Esophagus muscularis mucosa (tissue), 4 donors: ENCODE data around the gene OR5AU1. TPM values are rescaled to one million over a fixed set of nuclear protein-coding genes. Genes with fewer than 3 reads are reported as not detected.

Experiments
- DNase-seq: peaks from one replicate; pipeline ENCODE4 v3.0.0-alpha.2; 2017; ENCODE audit errors: extremely low spot score
- H3K27ac ChIP-seq, 4 donors: fragments of 200-600 bp; sonication (generic); replicated peaks in 1 of 4; 1 replicate in 3 of 4; 2 replicates in 1 of 4; pipeline ENCODE4 v1.5.1; 2016 to 2019; ENCODE audit warnings: mild to moderate bottlenecking in 1 of 4
- H3K27me3 ChIP-seq, 4 donors: fragments of 200-600 bp; sonication (generic); one replicate each; pipeline versions ENCODE4 v1.5.1 to v1.6.0; 2016 to 2019
- H3K36me3 ChIP-seq, 4 donors: fragments of 200-600 bp; sonication (generic); one replicate each; pipeline ENCODE4 v1.5.1; 2016 to 2019
- H3K4me1 ChIP-seq, 4 donors: fragments of 200-600 bp; sonication (generic); one replicate each; pipeline ENCODE4 v1.5.1; 2016 to 2019
- H3K4me3 ChIP-seq, 4 donors: fragments of 200-600 bp; sonication (generic); 1 replicate in 2 of 4; 2 replicates in 2 of 4; pipeline ENCODE4 v1.5.1; 2016 to 2019; ENCODE audit warnings: mild to moderate bottlenecking in 4 of 4, moderate library complexity in 1 of 4
- H3K9me3 ChIP-seq, 4 donors: fragments of 200-600 bp; sonication (generic); 1 replicate in 3 of 4; 2 replicates in 1 of 4; pipeline ENCODE4 v1.5.1; 2016 to 2019
- EP300 ChIP-seq: sonication (generic); formaldehyde crosslinking; IDR thresholded peaks from one replicate; pipeline ENCODE4 v1.6.1; 2017; ENCODE audit warnings: antibody characterized with exemption
- POLR2A ChIP-seq: fragments of 450-650 bp; IDR thresholded peaks from one replicate; pipeline ENCODE4 v1.6.1; 2017; ENCODE audit warnings: antibody characterized with exemption, moderate library complexity, mild to moderate bottlenecking, low read depth
- POLR2AphosphoS5 ChIP-seq, 2 donors: sonication (generic); formaldehyde crosslinking; IDR thresholded peaks; one replicate each; pipeline ENCODE4 v1.6.1; 2017; ENCODE audit warnings: antibody characterized with exemption in 2 of 2
- WGBS: methylation state at CpG from one replicate; pipeline ENCODE4 v1.1.5; 2018; 5-methylcytosine and 5-hydroxymethylcytosine counted together
- intact Hi-C: fragments of 100-400 bp; cut with DNase I; formaldehyde crosslinking; loops from one replicate; pipeline ENCODE4 v1.15.1; 2023
- total RNA-seq, 4 donors: library from RNA; depleted of rRNA; stranded (reverse); fragments of >200 nt; gene quantifications; one replicate each; pipeline versions ENCODE4 v1.1.0 to v1.2.1, GENCODE V29; 2016
- TF ChIP-seq, protein P1 (sequence below), 3 experiments: fragments of 200-600 bp in 2 of 3; fragments of 450-650 bp in 1 of 3; sonication (generic) in 2 of 3; IDR thresholded peaks; one replicate each; pipeline ENCODE4 v1.5.1; 2017 to 2019; ENCODE audit warnings: antibody characterized with exemption in 3 of 3, mild to moderate bottlenecking in 2 of 3, moderate library complexity in 1 of 3

OR5AU1 gene
- total RNA-seq, 4 donors from 2014 or later = not detected

DNA sequence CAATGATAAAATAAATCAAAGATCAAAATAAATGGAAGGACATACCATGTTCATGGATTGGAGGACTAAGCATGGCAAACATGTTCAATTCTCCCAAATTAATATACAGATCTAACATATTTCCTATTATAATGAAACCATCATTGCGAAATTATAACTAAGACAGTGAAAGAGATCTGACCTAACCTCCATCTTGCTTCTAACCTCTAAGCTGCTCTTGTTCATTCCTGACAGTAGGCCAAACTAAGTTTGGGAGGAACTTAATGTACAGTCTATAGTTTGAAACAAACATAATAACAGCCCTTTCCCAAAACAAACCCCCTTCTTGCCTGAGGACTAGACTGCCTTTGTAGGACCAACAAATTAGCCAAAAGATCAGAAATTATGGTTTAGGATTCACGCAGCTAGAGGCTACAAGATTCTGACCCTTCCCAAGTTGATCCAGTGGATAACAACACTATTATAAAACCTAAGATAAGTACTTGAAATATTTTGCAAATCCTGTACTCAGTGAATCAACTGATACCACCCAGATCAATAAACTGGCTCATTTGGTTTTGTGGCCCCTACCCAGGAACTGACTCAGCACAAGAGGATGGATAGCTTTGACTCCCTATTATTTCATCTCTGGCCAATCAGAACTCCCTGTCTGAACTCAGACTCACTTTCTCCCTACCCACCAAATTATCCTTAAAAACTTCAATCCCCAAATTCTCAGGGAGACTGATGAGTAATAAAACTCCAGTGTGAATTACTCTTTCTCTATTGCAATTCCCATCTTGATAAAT, 41.7 kb upstream of the OR5AU1 start:
- Histone ChIP-seq H3K27ac (no peak overlapping the region), H3K36me3 (peaks cover 0 to 6% (median 1%) of the 10 kb centered on the region in 4 donors), H3K9me3 (peaks cover 0 to 7% (median 3%) of the 10 kb centered on the region in 4 donors), H3K4me3 (no peak overlapping the region), H3K27me3 (no peaks in the 10 kb centered on the region), H3K4me1 (peaks cover 0 to 1% (median under 1%) of the 10 kb centered on the region in 4 donors)
- intact Hi-C loops = no loop called here
- WGBS = 96% methylated on average over 2 of the region's 2 CpGs
- no peak for DNase-seq
- TF ChIP-seq EP300 (no peak), POLR2A (no peak), POLR2AphosphoS5 (IDR thresholded peaks at IDR 0.05) (no peak)
- TF ChIP-seq, protein P1, sequence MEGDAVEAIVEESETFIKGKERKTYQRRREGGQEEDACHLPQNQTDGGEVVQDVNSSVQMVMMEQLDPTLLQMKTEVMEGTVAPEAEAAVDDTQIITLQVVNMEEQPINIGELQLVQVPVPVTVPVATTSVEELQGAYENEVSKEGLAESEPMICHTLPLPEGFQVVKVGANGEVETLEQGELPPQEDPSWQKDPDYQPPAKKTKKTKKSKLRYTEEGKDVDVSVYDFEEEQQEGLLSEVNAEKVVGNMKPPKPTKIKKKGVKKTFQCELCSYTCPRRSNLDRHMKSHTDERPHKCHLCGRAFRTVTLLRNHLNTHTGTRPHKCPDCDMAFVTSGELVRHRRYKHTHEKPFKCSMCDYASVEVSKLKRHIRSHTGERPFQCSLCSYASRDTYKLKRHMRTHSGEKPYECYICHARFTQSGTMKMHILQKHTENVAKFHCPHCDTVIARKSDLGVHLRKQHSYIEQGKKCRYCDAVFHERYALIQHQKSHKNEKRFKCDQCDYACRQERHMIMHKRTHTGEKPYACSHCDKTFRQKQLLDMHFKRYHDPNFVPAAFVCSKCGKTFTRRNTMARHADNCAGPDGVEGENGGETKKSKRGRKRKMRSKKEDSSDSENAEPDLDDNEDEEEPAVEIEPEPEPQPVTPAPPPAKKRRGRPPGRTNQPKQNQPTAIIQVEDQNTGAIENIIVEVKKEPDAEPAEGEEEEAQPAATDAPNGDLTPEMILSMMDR (IDR thresholded peaks at IDR 0.05) = no peak

DNA sequence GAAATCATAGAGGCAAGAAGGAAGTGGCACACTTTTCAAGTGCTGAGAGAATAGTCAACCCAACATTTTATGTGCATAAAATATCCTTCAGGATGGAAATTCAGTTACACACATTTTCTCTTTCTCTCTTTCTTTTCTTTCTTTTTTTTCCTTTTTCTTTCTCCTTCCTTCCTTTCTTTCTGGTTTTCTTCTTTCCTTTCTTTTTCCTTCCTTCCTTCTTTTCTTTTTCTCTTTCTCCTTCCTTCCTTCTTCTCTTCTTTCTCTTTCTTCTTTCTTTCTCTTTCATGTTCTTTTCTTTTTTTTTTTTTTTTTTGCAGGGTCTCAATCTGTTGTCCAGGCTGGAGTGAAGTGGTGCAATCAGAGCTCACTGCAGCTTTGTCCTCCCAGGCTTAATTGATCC, 38.7 kb upstream of the OR5AU1 start:
- no peak for DNase-seq
- no peak overlapping the region for H3K27ac ChIP-seq
- intact Hi-C loops = no loop called here
- H3K4me3 ChIP-seq = no peak overlapping the region
- H3K36me3 ChIP-seq = no peaks in the 10 kb centered on the region
- no peaks in the 10 kb centered on the region for H3K27me3 ChIP-seq
- peaks cover 5 to 17% (median 14%) of the 10 kb centered on the region in 4 donors for H3K4me1 ChIP-seq
- TF ChIP-seq POLR2AphosphoS5 (IDR thresholded peaks at IDR 0.05) (no peak), EP300 (no peak), POLR2A (no peak)
- TF ChIP-seq, protein P1 (IDR thresholded peaks at IDR 0.05) = no peak
- H3K9me3 ChIP-seq = peaks cover 0 to 7% (median 3%) of the 10 kb centered on the region in 4 donors

DNA sequence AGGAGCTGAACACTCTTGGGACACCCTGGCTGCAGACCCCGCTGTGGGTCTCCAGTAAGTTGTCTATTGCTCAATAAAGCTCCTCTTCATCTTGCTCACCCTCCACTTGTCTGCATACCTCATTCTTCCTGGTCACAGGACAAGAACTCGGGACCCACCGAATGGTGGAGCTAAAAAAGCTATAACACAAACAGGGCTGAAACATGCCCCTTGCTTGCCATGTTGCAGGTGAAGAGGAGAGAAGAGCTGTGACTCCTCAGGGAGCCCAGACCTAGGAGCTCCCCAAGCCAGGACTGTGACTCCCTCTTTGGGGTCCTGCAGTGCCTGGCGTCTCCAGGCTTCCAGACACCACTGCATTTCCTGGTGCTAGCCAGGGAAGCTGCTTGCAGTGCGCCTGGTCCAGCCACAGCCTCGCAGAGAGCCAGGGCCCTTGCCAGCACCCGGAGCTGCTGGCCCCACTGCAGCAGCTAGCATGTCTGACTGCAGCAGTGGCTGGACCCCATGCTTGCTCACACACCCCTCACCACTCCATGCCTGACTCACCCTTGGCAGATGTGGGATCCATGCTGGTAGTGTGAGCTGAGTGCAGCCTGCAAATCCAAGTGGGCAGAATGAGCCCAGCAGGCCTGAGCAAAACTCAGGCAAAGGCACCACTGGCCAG, 37.1 kb upstream of the OR5AU1 start:
- H3K9me3 ChIP-seq = peaks cover 0 to 7% (median 3%) of the 10 kb centered on the region in 4 donors
- no peak overlapping the region for H3K4me3 ChIP-seq
- no peak for DNase-seq
- intact Hi-C loops = no loop called here
- H3K27ac ChIP-seq = no peak overlapping the region
- H3K4me1 ChIP-seq = peaks cover 5 to 17% (median 14%) of the 10 kb centered on the region in 4 donors
- H3K36me3 ChIP-seq = no peaks in the 10 kb centered on the region
- TF ChIP-seq POLR2A = no peak
- no peak for TF ChIP-seq EP300
- TF ChIP-seq POLR2AphosphoS5 (IDR thresholded peaks at IDR 0.05) = no peak
- TF ChIP-seq, protein P1 (IDR thresholded peaks at IDR 0.05) = no peak
- no peaks in the 10 kb centered on the region for H3K27me3 ChIP-seq
- 86% methylated on average over 4 of the region's 7 CpGs for WGBS

DNA sequence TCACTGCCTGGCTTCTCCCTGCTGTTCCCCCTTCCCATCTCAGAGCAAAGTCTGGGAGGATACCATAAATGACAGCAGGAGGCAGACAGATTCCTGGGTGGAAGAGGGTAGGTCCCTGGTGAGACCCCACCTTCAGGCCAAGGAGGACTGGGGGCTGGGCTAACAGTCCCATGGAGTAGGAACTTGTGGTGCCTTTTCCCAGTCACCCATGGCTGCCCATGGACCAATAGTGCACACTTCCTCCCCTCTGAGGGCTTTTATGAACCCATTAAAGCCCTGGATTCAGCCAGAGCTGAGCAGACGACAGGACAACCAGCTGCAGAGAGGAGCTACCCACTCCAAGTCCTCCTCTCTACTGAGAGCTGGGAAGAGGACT, 36.6 kb upstream of the OR5AU1 start:
- Histone ChIP-seq H3K27ac (no peak overlapping the region), H3K4me3 (peak overlapping the region; percentile 43 to 48 (median 44)), H3K9me3 (peaks cover 0 to 6% (median 3%) of the 10 kb centered on the region in 4 donors), H3K27me3 (no peaks in the 10 kb centered on the region), H3K36me3 (no peaks in the 10 kb centered on the region), H3K4me1 (peaks cover 5 to 17% (median 14%) of the 10 kb centered on the region in 4 donors)
- intact Hi-C loops = no loop called here
- DNase-seq = no peak
- WGBS = 20% methylated on average over 1 of the region's 1 CpG
- TF ChIP-seq EP300 (no peak), POLR2AphosphoS5 (IDR thresholded peaks at IDR 0.05) (no peak)
- TF ChIP-seq, protein P1 (IDR thresholded peaks at IDR 0.05) = no peak
